Measurements from ENCODE around the gene TP53AIP1.

The TP53AIP1 gene

GRCh38 chr11:128938156-128938885 is 4.3 kb downstream of the TP53AIP1 start:
- H3K27ac Mint-ChIP-seq, result no peak overlapping the region
- no peaks in the 10 kb centered on the region for H3K27me3 Mint-ChIP-seq
- H3K9me3 Mint-ChIP-seq, result no peaks in the 10 kb centered on the region
- no peak overlapping the region for H3K4me3 Mint-ChIP-seq
- no peaks in the 10 kb centered on the region for H3K36me3 Mint-ChIP-seq (ENCODE audit: low read depth)
- H3K4me1 Mint-ChIP-seq (ENCODE audit: low read depth), result peaks cover 14% of the 10 kb centered on the region
- intact Hi-C loops (cut with micrococcal nuclease), result no loop called here

GRCh38 chr11:128937480-128937879 is 5.2 kb downstream of the TP53AIP1 start:
- no peak overlapping the region for H3K4me3 Mint-ChIP-seq
- no peak overlapping the region for H3K27ac Mint-ChIP-seq
- intact Hi-C loops (cut with micrococcal nuclease), result no loop called here

GRCh38 chr11:128936606-128937251 is 5.9 kb downstream of the TP53AIP1 start:
- Mint-ChIP-seq H3K4me1 (ENCODE audit: low read depth) (peaks cover 14% of the 10 kb centered on the region), H3K4me3 (no peak overlapping the region), H3K9me3 (no peaks in the 10 kb centered on the region), H3K27me3 (peaks cover 1% of the 10 kb centered on the region), H3K27ac (no peak overlapping the region), H3K36me3 (ENCODE audit: low read depth) (no peaks in the 10 kb centered on the region)
- intact Hi-C loops (cut with micrococcal nuclease), result no loop called here

More at GRCh38 chr11:128937480-128937879, 5.2 kb downstream of the TP53AIP1 start:
- Mint-ChIP-seq H3K4me1 (ENCODE audit: low read depth) (peaks cover 14% of the 10 kb centered on the region), H3K27me3 (no peaks in the 10 kb centered on the region), H3K36me3 (ENCODE audit: low read depth) (no peaks in the 10 kb centered on the region), H3K9me3 (no peaks in the 10 kb centered on the region)

- no peak overlapping the region for H3K27ac Mint-ChIP-seq
- peaks cover 6% of the 10 kb centered on the region for H3K4me1 Mint-ChIP-seq (ENCODE audit: low read depth)
- H3K4me3 Mint-ChIP-seq, result no peak overlapping the region
- no peaks in the 10 kb centered on the region for H3K36me3 Mint-ChIP-seq (ENCODE audit: low read depth)
- H3K9me3 Mint-ChIP-seq, result no peaks in the 10 kb centered on the region
- H3K27me3 Mint-ChIP-seq, result peaks cover 1% of the 10 kb centered on the region
- intact Hi-C loops (cut with micrococcal nuclease), result no loop called here
Observed at GRCh38 chr11:128934926-128935325, 7.7 kb downstream of the TP53AIP1 start.

GRCh38 chr11:128934351-128934750 is 8.3 kb downstream of the TP53AIP1 start:
- Mint-ChIP-seq H3K4me3 (no peak overlapping the region), H3K4me1 (ENCODE audit: low read depth) (peaks cover 6% of the 10 kb centered on the region), H3K9me3 (no peaks in the 10 kb centered on the region), H3K27ac (no peak overlapping the region), H3K36me3 (ENCODE audit: low read depth) (no peaks in the 10 kb centered on the region), H3K27me3 (peaks cover 5% of the 10 kb centered on the region)
- intact Hi-C loops (cut with micrococcal nuclease), result no loop called here

- no peak overlapping the region for H3K4me3 Mint-ChIP-seq
- no peak overlapping the region for H3K27ac Mint-ChIP-seq
- intact Hi-C loops (cut with micrococcal nuclease), result no loop called here
- peaks cover 9% of the 10 kb centered on the region for H3K4me1 Mint-ChIP-seq (ENCODE audit: low read depth)
- H3K36me3 Mint-ChIP-seq (ENCODE audit: low read depth), result no peaks in the 10 kb centered on the region
- peaks cover 5% of the 10 kb centered on the region for H3K27me3 Mint-ChIP-seq
- H3K9me3 Mint-ChIP-seq, result no peaks in the 10 kb centered on the region
Observed at GRCh38 chr11:128933481-128934178, 9.0 kb downstream of the TP53AIP1 start.

GRCh38 chr11:128931668-128932067 is 11.0 kb downstream of the TP53AIP1 start:
- H3K9me3 Mint-ChIP-seq, result no peaks in the 10 kb centered on the region
- H3K27me3 Mint-ChIP-seq, result peaks cover 5% of the 10 kb centered on the region

GRCh38 chr11:128931066-128931465 is 11.6 kb downstream of the TP53AIP1 start:
- Mint-ChIP-seq H3K27me3 (peaks cover 5% of the 10 kb centered on the region), H3K4me3 (no peak overlapping the region), H3K27ac (no peak overlapping the region), H3K4me1 (ENCODE audit: low read depth) (peaks cover 20% of the 10 kb centered on the region), H3K9me3 (no peaks in the 10 kb centered on the region), H3K36me3 (ENCODE audit: low read depth) (no peaks in the 10 kb centered on the region)
- intact Hi-C loops (cut with micrococcal nuclease), result no loop called here

More at GRCh38 chr11:128931668-128932067, 11.0 kb downstream of the TP53AIP1 start:
- H3K27ac Mint-ChIP-seq, result no peak overlapping the region
- H3K4me1 Mint-ChIP-seq (ENCODE audit: low read depth), result peaks cover 20% of the 10 kb centered on the region
- no peak overlapping the region for H3K4me3 Mint-ChIP-seq
- no peaks in the 10 kb centered on the region for H3K36me3 Mint-ChIP-seq (ENCODE audit: low read depth)
- intact Hi-C loops (cut with micrococcal nuclease), result no loop called here

- intact Hi-C loops (cut with micrococcal nuclease), result no loop called here
- Mint-ChIP-seq H3K36me3 (ENCODE audit: low read depth) (no peaks in the 10 kb centered on the region), H3K4me1 (ENCODE audit: low read depth) (peaks cover 20% of the 10 kb centered on the region), H3K27ac (peak overlapping the region; percentile 38), H3K9me3 (no peaks in the 10 kb centered on the region), H3K4me3 (no peak overlapping the region), H3K27me3 (peaks cover 5% of the 10 kb centered on the region)
Observed at GRCh38 chr11:128929991-128930390, 12.7 kb downstream of the TP53AIP1 start.

GRCh38 chr11:128929468-128929867 is 13.2 kb downstream of the TP53AIP1 start:
- no peak overlapping the region for H3K4me3 Mint-ChIP-seq

GRCh38 chr11:128928400-128928799 is 14.3 kb downstream of the TP53AIP1 start:
- intact Hi-C loops (cut with micrococcal nuclease), result no loop called here
- no peaks in the 10 kb centered on the region for H3K9me3 Mint-ChIP-seq
- H3K4me3 Mint-ChIP-seq, result no peak overlapping the region
- peak overlapping the region; percentile 48 for H3K27ac Mint-ChIP-seq
- H3K27me3 Mint-ChIP-seq, result peaks cover 9% of the 10 kb centered on the region
- no peaks in the 10 kb centered on the region for H3K36me3 Mint-ChIP-seq (ENCODE audit: low read depth)
- peaks cover 20% of the 10 kb centered on the region for H3K4me1 Mint-ChIP-seq (ENCODE audit: low read depth)

More at GRCh38 chr11:128929468-128929867, 13.2 kb downstream of the TP53AIP1 start:
- Mint-ChIP-seq H3K4me1 (ENCODE audit: low read depth) (peaks cover 20% of the 10 kb centered on the region), H3K9me3 (no peaks in the 10 kb centered on the region), H3K27ac (peak overlapping the region; percentile 48), H3K27me3 (peaks cover 6% of the 10 kb centered on the region), H3K36me3 (ENCODE audit: low read depth) (no peaks in the 10 kb centered on the region)
- intact Hi-C loops (cut with micrococcal nuclease), result no loop called here

GRCh38 chr11:128927683-128928336 is 14.9 kb downstream of the TP53AIP1 start:
- no peak overlapping the region for H3K27ac Mint-ChIP-seq
- no peaks in the 10 kb centered on the region for H3K36me3 Mint-ChIP-seq (ENCODE audit: low read depth)
- no peaks in the 10 kb centered on the region for H3K9me3 Mint-ChIP-seq
- peaks cover 9% of the 10 kb centered on the region for H3K27me3 Mint-ChIP-seq
- H3K4me1 Mint-ChIP-seq (ENCODE audit: low read depth), result peaks cover 20% of the 10 kb centered on the region
- H3K4me3 Mint-ChIP-seq, result no peak overlapping the region
- intact Hi-C loops (cut with micrococcal nuclease), result no loop called here

GRCh38 chr11:128927108-128927461 is 15.6 kb downstream of the TP53AIP1 start:
- Mint-ChIP-seq H3K36me3 (ENCODE audit: low read depth) (no peaks in the 10 kb centered on the region), H3K4me3 (no peak overlapping the region), H3K27ac (no peak overlapping the region), H3K27me3 (peaks cover 9% of the 10 kb centered on the region), H3K4me1 (ENCODE audit: low read depth) (peaks cover 20% of the 10 kb centered on the region), H3K9me3 (no peaks in the 10 kb centered on the region)
- intact Hi-C loops (cut with micrococcal nuclease), result no loop called here

Data from dendritic cell treated with granulocyte-macrophage colony-stimulating factor and Interleukin-4, amounts not matched to agents 40 ng/mL and 50 ng/mL, for 4 days (primary cell).